Uterus (tissue), 2 donors: ENCODE data around the gene ARL13A.

ENCODE experiments used
- POLR2A ChIP-seq, 2 donors: fragments of 450-650 bp; IDR thresholded peaks; one replicate each; pipeline ENCODE4 v1.6.1; 2016; ENCODE audit warnings: antibody characterized with exemption in 2 of 2, mild to moderate bottlenecking in 1 of 2, moderate library complexity in 1 of 2
- TF ChIP-seq, protein P1 (sequence below), 4 experiments: fragments of 200-600 bp in 2 of 4; fragments of 450-650 bp in 2 of 4; sonication (generic) in 2 of 4; IDR thresholded peaks; one replicate each; pipeline ENCODE4 v1.5.1; 2016 to 2019; ENCODE audit warnings: antibody characterized with exemption in 4 of 4, mild to moderate bottlenecking in 2 of 4, moderate library complexity in 1 of 4

DNA sequence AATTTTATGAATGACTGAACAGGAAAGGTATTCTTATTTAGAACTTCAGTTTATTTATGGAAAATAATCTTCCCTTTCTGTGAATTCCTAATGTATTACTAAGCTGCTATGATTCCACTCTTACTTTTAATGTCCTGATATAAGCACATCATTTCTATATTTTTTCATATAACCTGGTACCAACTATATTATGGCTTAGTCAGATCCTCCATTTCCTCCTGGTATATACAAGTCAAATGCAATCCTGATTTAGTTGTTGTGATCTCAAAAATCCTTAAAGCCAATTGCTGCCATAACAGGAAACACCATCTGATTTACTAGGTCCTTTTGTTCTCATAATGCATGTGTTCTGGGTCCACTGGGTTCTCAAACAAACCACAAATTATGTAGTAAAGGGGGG lies 55.6 kb downstream of the ARL13A start:
- TF ChIP-seq, protein P1, sequence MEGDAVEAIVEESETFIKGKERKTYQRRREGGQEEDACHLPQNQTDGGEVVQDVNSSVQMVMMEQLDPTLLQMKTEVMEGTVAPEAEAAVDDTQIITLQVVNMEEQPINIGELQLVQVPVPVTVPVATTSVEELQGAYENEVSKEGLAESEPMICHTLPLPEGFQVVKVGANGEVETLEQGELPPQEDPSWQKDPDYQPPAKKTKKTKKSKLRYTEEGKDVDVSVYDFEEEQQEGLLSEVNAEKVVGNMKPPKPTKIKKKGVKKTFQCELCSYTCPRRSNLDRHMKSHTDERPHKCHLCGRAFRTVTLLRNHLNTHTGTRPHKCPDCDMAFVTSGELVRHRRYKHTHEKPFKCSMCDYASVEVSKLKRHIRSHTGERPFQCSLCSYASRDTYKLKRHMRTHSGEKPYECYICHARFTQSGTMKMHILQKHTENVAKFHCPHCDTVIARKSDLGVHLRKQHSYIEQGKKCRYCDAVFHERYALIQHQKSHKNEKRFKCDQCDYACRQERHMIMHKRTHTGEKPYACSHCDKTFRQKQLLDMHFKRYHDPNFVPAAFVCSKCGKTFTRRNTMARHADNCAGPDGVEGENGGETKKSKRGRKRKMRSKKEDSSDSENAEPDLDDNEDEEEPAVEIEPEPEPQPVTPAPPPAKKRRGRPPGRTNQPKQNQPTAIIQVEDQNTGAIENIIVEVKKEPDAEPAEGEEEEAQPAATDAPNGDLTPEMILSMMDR (IDR thresholded peaks at IDR 0.05), result no peak
- no peak for TF ChIP-seq POLR2A (IDR thresholded peaks at IDR 0.05)
